ENCODE data around the gene MFAP4. TPM values are rescaled to one million over a fixed set of nuclear protein-coding genes. Genes with fewer than 3 reads are reported as not detected.
A peak's percentile ranks its signal among the peaks of the same experiment; 100 is the strongest.

The MFAP4 gene
- total RNA-seq, 1 donor from 2014 or later, result 85.8 TPM

GRCh38 chr17:19364699-19365498 lies 22.1 kb downstream of the MFAP4 start:
- no peak overlapping the region for H3K27ac Mint-ChIP-seq (ENCODE audit: unreplicated experiment)
- H3K9me3 Mint-ChIP-seq (ENCODE audit: unreplicated experiment), result no peaks in the 10 kb centered on the region
- no peak for TF ChIP-seq CTCF (IDR thresholded peaks at IDR 0.05)
- peaks cover 45% of the 10 kb centered on the region for H3K4me1 Mint-ChIP-seq (ENCODE audit: unreplicated experiment)
- no peak overlapping the region for H3K4me3 Mint-ChIP-seq (ENCODE audit: unreplicated experiment)
- H3K36me3 Mint-ChIP-seq (ENCODE audit: unreplicated experiment), result no peaks in the 10 kb centered on the region
- no peak for DNase-seq (ENCODE audit: extremely low spot score, unreplicated experiment)
- H3K27me3 Mint-ChIP-seq (ENCODE audit: unreplicated experiment), result no peaks in the 10 kb centered on the region

- no peaks in the 10 kb centered on the region for H3K9me3 Mint-ChIP-seq (ENCODE audit: unreplicated experiment)
- peaks cover 37% of the 10 kb centered on the region for H3K4me1 Mint-ChIP-seq (ENCODE audit: unreplicated experiment)
- no peak for DNase-seq (ENCODE audit: extremely low spot score, unreplicated experiment)
- no peak overlapping the region for H3K27ac Mint-ChIP-seq (ENCODE audit: unreplicated experiment)
- no peaks in the 10 kb centered on the region for H3K27me3 Mint-ChIP-seq (ENCODE audit: unreplicated experiment)
- no peak for TF ChIP-seq CTCF (IDR thresholded peaks at IDR 0.05)
- no peak overlapping the region for H3K4me3 Mint-ChIP-seq (ENCODE audit: unreplicated experiment)
- H3K36me3 Mint-ChIP-seq (ENCODE audit: unreplicated experiment), result peaks cover 4% of the 10 kb centered on the region
Measured at GRCh38 chr17:19363460-19364035, 23.4 kb downstream of the MFAP4 start.

GRCh38 chr17:19363114-19363438 lies 23.9 kb downstream of the MFAP4 start:
- H3K9me3 Mint-ChIP-seq (ENCODE audit: unreplicated experiment), result no peaks in the 10 kb centered on the region
- TF ChIP-seq CTCF (IDR thresholded peaks at IDR 0.05), result no peak
- DNase-seq (ENCODE audit: extremely low spot score, unreplicated experiment), result no peak
- H3K27ac Mint-ChIP-seq (ENCODE audit: unreplicated experiment), result peak overlapping the region; percentile 73
- H3K4me1 Mint-ChIP-seq (ENCODE audit: unreplicated experiment), result peaks cover 32% of the 10 kb centered on the region
- no peaks in the 10 kb centered on the region for H3K27me3 Mint-ChIP-seq (ENCODE audit: unreplicated experiment)
- H3K36me3 Mint-ChIP-seq (ENCODE audit: unreplicated experiment), result peaks cover 4% of the 10 kb centered on the region
- peak overlapping the region; percentile 86 for H3K4me3 Mint-ChIP-seq (ENCODE audit: unreplicated experiment)

GRCh38 chr17:19362277-19363113 lies 24.5 kb downstream of the MFAP4 start, which contains the start of gene B9D1:
Gene B9D1, minus strand, starts transcription at chr17:19362723. Its CDS starts 154 bp downstream, at chr17:19362569.
- peak; percentile 99 for TF ChIP-seq CTCF (IDR thresholded peaks at IDR 0.05)
- H3K9me3 Mint-ChIP-seq (ENCODE audit: unreplicated experiment), result no peaks in the 10 kb centered on the region
- H3K4me1 Mint-ChIP-seq (ENCODE audit: unreplicated experiment), result peaks cover 30% of the 10 kb centered on the region
- H3K36me3 Mint-ChIP-seq (ENCODE audit: unreplicated experiment), result peaks cover 4% of the 10 kb centered on the region
- peak; percentile 97 for DNase-seq (ENCODE audit: extremely low spot score, unreplicated experiment)
- H3K4me3 Mint-ChIP-seq (ENCODE audit: unreplicated experiment), result peak within 1 kb of the TSS; percentile 86
- no peaks in the 10 kb centered on the region for H3K27me3 Mint-ChIP-seq (ENCODE audit: unreplicated experiment)
- H3K27ac Mint-ChIP-seq (ENCODE audit: unreplicated experiment), result peak within 1 kb of the TSS; percentile 73

- H3K36me3 Mint-ChIP-seq (ENCODE audit: unreplicated experiment), result peaks cover 7% of the 10 kb centered on the region
- no peaks in the 10 kb centered on the region for H3K9me3 Mint-ChIP-seq (ENCODE audit: unreplicated experiment)
- peak overlapping the region; percentile 14 for H3K27ac Mint-ChIP-seq (ENCODE audit: unreplicated experiment)
- DNase-seq (ENCODE audit: extremely low spot score, unreplicated experiment), result no peak
- no peaks in the 10 kb centered on the region for H3K27me3 Mint-ChIP-seq (ENCODE audit: unreplicated experiment)
- H3K4me3 Mint-ChIP-seq (ENCODE audit: unreplicated experiment), result peak overlapping the region; percentile 86
- no peak for TF ChIP-seq CTCF (IDR thresholded peaks at IDR 0.05)
- H3K4me1 Mint-ChIP-seq (ENCODE audit: unreplicated experiment), result peaks cover 30% of the 10 kb centered on the region
Measured at GRCh38 chr17:19361944-19362276, 25.1 kb downstream of the MFAP4 start.
